ENCODE results near the gene TSC2. TPM values are rescaled to one million over a fixed set of nuclear protein-coding genes. Genes with fewer than 3 reads are reported as not detected.
A peak's percentile ranks its signal among the peaks of the same experiment; 100 is the strongest.

TSC2 gene
- total RNA-seq, 3 donors from 2014 or later (not counting 1 experiment from before 2014, with no cell fraction given) = 135 to 197 (median 161) TPM

DNA sequence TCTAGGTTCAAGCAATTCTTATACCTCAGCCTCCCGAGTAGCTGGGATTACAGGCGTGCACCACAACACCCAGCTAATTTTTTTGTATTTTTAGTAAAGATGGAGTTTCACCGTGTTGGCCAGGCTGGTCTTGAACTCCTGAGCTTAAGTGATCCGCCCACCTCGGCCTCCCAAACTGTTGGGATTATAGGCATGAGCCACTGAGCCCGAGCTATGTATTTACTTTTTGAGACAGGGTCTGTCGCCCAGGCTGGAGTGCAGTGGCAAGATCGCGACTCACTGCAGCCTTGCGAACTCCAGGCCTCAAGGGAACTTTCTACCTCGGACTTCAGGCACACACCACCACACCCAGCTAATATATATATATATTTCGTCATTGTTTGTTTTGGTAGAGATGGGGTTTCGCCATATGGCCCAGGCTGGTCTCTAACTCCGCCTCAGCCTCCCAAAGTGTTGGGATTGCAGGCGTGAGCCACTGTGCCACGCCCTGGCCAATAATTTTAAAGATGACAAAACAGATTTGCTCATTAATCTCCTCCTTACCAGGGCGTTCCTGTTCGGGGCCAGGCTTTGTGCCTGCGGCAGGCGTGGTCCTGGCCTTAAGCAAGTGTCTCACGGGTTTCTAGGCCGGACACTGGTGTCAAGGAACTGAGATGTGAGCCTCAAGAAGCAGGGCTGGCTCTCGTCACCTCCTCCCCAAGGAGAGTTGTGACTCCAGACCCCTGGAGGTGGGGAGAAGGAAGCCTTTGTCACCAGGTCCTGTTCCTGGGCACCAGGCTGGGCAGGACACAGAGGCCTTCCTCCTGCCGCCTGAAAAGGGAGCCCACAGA, 32.5 kb upstream of the TSC2 start:
- H3K4me3 ChIP-seq (ENCODE audit: low read length) = no peak overlapping the region
- no peak for ATAC-seq
- peaks cover 12% of the 10 kb centered on the region for H3K4me1 ChIP-seq (ENCODE audit: control insufficient read depth, insufficient read depth, low read length)
- H3K27me3 ChIP-seq (ENCODE audit: control insufficient read depth, insufficient read depth, low read length) = peaks cover 4% of the 10 kb centered on the region
- peaks cover 0 to 9% of the 10 kb centered on the region in 2 donors for H3K27me3 Mint-ChIP-seq (ENCODE audit: low read depth in 2 of 2)
- no peaks in the 10 kb centered on the region for H3K36me3 ChIP-seq (ENCODE audit: control insufficient read depth, insufficient read depth, low read length)
- H3K4me3 Mint-ChIP-seq = no peak overlapping the region
- WGBS (ENCODE audit: insufficient coverage) = 93% methylated on average over 21 of the region's 24 CpGs
- intact Hi-C loops (cut with micrococcal nuclease) = no loop called here
- H3K4me1 Mint-ChIP-seq = peaks cover under 1% of the 10 kb centered on the region in 2 donors
- no peak overlapping the region for H3K27ac ChIP-seq (ENCODE audit: low read length)
- no peaks in the 10 kb centered on the region for H3K36me3 Mint-ChIP-seq
- H3K9me3 ChIP-seq (ENCODE audit: control insufficient read depth, insufficient read depth, low read length) = no peaks in the 10 kb centered on the region
- H3K27ac Mint-ChIP-seq = no peak overlapping the region
- TF ChIP-seq CTCF (IDR thresholded peaks at IDR 0.05) = no peak
- no peaks in the 10 kb centered on the region for H3K9me3 Mint-ChIP-seq
- DNase-seq = no peak

DNA sequence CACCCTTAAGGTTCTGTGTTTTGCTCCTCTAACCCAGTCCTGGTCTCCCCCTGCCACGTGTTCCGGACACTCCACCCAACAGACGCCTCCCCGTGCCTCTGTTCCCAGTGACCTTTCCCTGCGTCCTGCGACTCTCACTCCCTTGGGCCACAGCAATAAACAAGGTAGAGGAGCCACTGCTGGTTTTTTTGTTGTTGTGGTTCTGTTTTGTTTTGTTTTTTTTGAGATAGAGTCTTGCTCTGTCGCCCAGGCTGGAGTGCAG, 31.9 kb upstream of the TSC2 start:
- H3K4me3 ChIP-seq (ENCODE audit: low read length) = no peak overlapping the region
- intact Hi-C loops (cut with micrococcal nuclease) = no loop called here
- Mint-ChIP-seq H3K27me3 (ENCODE audit: low read depth in 2 of 2) (peaks cover 0 to 13% of the 10 kb centered on the region in 2 donors), H3K36me3 (no peaks in the 10 kb centered on the region), H3K9me3 (no peaks in the 10 kb centered on the region), H3K4me1 (no peaks in the 10 kb centered on the region), H3K27ac (no peak overlapping the region), H3K4me3 (no peak overlapping the region)
- H3K27me3 ChIP-seq (ENCODE audit: control insufficient read depth, insufficient read depth, low read length) = peaks cover 8% of the 10 kb centered on the region
- H3K9me3 ChIP-seq (ENCODE audit: control insufficient read depth, insufficient read depth, low read length) = no peaks in the 10 kb centered on the region
- ATAC-seq (no peak), DNase-seq (no peak)
- no peak for TF ChIP-seq CTCF (IDR thresholded peaks at IDR 0.05)
- H3K36me3 ChIP-seq (ENCODE audit: control insufficient read depth, insufficient read depth, low read length) = no peaks in the 10 kb centered on the region
- no peak overlapping the region for H3K27ac ChIP-seq (ENCODE audit: low read length)
- 96% methylated on average over 6 of the region's 7 CpGs for WGBS (ENCODE audit: insufficient coverage)
- H3K4me1 ChIP-seq (ENCODE audit: control insufficient read depth, insufficient read depth, low read length) = peaks cover 10% of the 10 kb centered on the region

- intact Hi-C loops (cut with micrococcal nuclease) = no loop called here
Measured at GRCh38 chr16:2016407-2016922, 31.3 kb upstream of the TSC2 start.

More at GRCh38 chr16:2016407-2016922, 31.3 kb upstream of the TSC2 start:
- Histone ChIP-seq H3K9me3 (ENCODE audit: control insufficient read depth, insufficient read depth, low read length) (no peaks in the 10 kb centered on the region), H3K27me3 (ENCODE audit: control insufficient read depth, insufficient read depth, low read length) (peaks cover 8% of the 10 kb centered on the region), H3K36me3 (ENCODE audit: control insufficient read depth, insufficient read depth, low read length) (no peaks in the 10 kb centered on the region), H3K4me1 (ENCODE audit: control insufficient read depth, insufficient read depth, low read length) (peaks cover 10% of the 10 kb centered on the region), H3K27ac (ENCODE audit: low read length) (no peak overlapping the region), H3K4me3 (ENCODE audit: low read length) (no peak overlapping the region)
- Mint-ChIP-seq H3K27me3 (ENCODE audit: low read depth in 2 of 2) (peaks cover 0 to 17% of the 10 kb centered on the region in 2 donors), H3K9me3 (no peaks in the 10 kb centered on the region), H3K4me3 (no peak overlapping the region), H3K4me1 (no peaks in the 10 kb centered on the region), H3K36me3 (no peaks in the 10 kb centered on the region), H3K27ac (no peak overlapping the region)
- no peak for ATAC-seq
- peak in 1 of 2 donors; percentile 48 for DNase-seq
- TF ChIP-seq CTCF (IDR thresholded peaks at IDR 0.05) = no peak
- 50% methylated on average over 13 of the region's 13 CpGs for WGBS (ENCODE audit: insufficient coverage)
